Fibroblast of skin of abdomen (primary cell): Measurements from ENCODE around the gene ARPP21.

ENCODE experiments used
- DNase-seq: peaks from one replicate; pipeline ENCODE4 v3.0.0-alpha.2; 2013

Gene ARPP21

DNA sequence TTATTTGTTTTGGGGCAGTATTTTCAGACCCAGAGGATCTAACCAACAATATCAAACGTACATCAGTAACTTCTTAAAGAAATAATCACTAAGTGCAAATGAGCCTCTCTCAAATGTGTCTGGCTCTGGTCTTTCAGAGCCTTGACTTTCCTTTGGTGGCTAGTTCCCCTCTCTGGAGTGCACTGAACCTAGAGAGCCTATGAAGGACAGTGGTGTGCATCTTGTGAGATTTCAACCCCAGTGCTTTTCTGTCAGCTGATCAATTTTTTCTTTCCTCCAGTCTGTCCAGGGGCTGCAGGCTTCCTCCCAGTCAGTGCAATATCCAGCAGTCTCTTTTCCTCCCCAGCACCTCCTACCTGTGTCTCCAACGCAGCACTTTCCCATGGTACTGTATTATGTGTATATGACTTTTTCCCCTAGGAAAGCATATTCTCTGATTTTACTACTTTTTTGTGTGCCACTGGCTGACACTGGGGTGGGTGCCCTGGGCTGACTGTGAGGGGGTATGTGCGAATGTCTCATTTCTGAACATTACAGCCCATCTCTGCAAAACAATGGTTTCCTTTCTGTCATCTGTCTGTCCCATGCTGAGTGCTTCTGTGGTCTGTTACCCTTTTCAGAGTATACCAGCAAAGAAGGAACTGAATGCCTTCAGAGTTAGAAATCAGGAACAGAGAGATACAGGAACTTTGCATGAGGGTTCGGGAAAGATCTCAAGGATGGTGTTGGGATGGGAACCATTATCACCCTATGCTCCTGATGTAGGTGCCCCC lies 98.8 kb downstream of the ARPP21 start:
- DNase-seq: no peak

DNA sequence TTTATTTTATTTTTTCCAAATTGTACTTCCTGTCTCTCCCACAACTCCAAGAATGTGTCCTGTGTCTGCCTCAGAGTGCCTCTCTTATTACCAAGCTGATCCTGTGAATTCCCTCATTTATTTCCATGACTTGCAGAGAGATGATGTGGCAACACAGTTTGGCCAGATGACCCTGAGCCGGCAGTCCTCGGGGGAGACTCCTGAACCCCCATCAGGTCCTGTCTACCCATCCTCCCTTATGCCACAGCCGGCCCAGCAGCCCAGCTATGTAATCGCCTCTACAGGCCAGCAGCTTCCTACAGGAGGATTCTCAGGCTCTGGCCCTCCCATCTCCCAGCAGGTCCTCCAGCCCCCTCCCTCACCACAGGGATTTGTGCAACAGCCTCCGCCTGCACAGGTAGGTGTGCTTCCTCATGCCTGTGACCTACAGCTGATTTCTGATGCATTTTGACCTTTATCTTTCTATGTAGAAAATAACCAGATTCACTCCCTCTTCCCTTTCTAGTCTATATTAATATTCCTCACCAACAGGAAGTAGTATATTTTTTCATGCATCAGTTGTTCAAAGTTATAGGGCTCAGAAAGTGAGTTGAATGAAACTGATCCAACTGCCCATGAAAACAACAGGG lies 100.0 kb downstream of the ARPP21 start:
- no peak for DNase-seq

DNA sequence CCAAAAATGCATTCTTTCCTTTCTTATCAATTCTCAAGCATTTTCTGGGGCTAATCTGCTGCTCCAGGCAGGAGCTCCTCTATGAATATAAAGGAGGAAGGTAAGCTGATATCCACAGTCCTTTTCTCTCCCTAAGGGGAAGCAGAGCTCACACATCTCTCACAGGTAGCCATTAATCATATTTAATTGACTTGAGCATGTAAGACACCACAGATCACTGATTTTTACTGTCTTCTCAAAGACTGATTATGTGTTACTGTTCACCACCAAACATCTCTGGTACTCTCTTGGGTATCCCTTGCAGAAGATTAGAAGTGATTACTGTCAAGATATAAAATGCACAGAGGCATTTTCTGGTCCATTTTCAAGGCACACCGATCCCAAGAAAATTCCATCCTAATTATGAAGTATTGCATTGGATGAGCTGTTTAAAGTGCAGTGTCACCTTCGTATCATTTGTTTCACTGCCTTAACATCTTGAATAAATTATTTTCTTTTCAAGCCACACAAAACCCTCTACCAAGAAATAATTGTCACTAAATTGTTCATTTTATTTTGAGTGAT lies 100.7 kb downstream of the ARPP21 start:
- DNase-seq: no peak

DNA sequence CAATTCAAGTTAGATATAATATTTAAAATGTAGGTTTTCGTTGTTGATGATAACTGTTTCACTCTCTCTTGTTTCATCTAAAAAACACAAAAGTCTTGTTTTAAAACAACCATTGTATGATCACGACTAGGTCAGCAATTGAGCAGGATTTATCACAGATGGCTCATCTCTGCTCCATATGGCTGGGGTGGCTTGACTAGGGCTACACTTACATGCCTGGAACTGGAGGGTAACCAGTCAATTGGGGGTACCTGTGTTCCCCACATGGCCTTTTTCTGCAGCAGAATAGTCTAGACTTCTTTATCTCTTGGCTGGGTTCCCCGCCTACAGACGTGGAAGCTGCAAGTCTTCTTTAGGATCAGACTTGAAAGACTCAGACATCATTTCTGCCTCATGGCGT lies 103.9 kb downstream of the ARPP21 start:
- DNase-seq: no peak

DNA sequence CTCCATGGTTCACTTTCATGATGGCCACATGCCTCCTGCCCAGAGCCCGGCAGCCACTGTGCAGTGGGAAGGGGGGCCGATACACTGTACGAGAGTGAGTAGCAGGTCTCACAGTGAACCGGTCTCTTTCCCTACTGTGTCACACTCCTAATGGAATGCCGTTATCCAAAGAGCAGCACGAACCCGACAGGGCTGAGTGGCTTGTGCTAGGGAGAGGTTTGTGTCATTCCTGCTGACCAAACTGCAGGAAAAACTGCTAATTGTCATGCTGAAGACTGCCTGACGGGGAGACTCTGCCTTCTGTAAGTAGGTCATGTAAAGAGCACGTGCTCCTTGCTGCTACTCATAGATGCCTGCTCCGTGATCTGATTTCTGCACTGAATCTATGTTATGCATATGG lies 105.1 kb downstream of the ARPP21 start:
- no peak for DNase-seq

DNA sequence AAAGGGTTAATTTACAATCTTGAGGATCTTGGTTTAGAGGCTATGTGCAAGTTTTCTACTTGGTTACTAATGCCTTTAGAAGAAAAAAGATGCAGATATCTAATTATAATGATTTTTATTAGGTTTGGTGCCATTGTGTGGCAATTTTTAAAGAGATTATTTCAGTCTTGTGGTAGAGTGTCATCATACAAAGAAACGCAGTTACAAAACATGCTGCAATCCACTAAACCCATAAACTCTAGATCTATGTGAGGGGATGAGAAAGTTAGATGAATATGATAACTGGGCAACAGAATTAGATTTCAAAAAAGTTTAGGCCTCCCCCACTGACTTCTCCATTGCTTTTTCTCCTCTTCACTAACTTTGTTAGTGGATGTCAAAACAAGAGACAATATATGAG lies 106.0 kb downstream of the ARPP21 start:
- DNase-seq: no peak

DNA sequence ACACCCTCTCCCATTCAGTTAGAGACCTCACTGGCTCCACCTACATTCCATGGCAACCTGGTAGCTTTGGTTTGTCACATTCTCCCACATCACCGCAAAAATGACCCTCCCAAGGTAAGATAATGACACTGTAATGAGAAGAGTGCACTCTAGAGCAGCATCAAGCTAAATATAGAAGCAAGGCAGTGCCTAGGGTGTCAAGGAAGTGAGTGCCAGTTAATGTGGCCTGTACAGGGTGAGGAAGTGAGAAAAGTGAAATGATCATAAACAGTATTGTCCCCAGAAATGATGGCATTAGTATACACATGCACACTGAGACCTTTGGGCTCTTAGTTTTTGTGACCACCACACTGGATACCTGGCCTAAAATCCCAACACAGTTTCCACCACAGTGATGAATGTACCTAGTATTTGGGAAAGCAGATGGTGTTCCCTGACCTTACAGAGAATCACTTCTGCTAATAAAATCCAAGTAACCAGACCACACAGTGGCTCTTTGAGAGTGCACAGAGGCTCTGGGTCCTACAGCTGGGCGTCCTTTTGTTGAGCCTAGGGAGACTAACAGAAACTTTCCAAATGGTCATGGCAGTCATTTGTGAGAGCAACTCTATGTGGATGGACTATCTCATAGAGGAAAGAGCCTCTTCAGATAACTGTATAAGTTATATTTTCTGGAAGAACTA lies 106.6 kb downstream of the ARPP21 start:
- no peak for DNase-seq

DNA sequence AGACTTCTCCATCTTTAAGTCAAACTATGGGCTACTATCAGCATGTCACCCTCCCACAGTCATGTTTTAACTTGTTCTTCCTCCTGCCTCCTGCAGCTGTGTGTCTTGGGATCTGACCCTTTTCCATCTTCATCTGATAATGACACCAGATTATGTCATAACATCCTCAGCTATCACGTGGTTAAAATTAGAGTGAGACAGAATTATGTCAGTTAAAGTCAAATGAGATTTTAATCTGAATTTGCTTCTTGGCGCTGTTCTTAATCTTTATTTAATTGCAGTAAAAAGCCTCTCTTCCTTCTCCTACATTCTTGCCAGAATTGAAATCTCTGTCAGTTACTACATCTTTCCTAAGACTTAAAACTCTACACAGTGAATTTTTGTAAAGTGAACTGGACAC lies 107.2 kb downstream of the ARPP21 start:
- DNase-seq: no peak

DNA sequence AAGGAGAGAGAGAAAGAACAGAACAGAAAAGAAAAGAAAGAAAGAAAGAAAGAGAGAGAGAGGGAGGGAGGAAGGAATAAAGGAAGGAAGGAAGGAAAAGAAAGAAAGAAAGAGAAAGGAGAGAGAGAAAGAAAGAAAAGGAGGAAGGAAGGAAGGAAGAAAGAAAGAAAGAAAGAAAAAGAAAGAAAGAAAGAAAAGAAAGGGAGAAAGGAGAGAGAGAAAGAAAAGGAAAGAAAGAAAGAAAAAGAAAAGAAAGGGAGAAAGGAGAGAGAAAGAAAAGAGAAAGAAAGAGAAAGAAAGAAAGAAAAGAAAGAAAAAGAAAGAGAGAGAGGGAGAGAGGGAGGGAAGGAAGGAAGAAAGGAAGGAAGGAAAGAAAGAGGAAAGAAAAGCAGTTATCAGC lies 108.8 kb downstream of the ARPP21 start:
- no peak for DNase-seq

DNA sequence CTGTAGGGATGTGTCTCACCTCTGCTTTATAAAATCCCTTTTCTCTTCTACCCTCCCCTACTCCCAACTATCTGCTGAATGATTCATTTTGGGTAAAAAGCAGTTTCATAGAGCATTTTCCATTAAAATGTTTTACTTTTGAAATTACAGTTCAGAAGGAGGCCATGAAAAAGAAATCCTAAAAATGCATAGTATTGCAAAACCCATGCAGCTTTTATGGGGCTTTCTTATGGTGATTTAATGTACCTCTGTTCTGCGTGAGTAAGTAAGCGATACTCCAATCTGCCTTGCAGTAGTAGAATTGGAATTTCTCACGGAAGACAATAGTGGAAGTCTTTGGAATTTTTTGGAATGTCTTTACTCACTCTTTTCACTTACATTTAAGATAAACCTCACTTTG lies 111.9 kb downstream of the ARPP21 start:
- no peak for DNase-seq

DNA sequence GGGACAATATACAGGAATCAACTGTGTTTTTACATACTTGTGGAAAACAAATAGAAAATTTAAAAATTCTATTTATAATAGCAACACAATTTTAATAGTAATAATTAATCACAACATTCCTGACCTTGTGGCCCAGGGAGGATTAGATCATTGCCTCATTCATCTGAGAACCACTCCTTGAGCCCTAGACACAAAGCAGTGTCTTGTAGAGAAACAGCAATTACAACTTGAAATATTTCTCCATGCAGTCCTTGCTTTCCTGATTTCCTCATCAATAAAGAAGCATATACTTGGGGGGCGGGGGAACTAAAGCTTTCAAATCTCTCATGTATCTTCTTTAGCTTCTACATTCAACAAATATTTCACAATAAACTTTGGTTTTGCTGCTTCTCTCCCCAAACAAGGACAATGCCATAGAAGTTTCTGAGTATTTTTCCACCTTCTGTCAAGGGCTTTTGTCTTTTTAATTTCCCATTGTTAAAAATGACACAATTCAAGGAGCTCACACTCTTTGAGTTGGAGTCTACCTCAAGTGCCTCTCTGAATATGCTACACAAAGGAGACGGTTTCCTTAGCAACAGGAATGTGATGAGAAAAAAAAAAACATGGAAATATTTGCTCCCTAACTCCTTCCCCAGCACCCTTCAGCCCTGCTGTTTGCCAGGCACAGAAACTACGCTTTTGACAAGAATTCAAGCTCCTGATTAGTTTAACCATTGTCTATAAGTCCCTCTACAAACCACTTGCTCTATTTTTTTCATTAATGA lies 118.8 kb downstream of the ARPP21 start:
- DNase-seq: no peak

DNA sequence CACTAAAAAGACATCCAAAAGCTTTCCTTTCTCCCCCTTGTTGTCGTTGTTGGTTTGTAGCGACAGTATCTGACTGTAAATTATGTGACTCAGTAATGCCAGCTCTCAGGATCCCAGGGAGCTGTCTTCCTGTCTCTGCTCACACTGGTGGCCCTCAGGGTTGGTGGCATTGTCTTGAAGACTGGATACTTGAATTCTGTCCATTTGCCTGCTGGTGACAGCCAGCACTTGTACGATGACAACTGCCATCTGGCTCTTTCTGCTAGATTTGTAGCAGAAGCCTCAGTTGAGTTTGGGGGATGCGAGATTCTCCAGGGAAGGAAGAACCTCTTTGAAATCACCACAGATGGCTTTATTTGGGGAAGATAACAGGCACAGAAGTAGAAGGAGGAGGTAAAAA lies 120.8 kb downstream of the ARPP21 start:
- DNase-seq: no peak

DNA sequence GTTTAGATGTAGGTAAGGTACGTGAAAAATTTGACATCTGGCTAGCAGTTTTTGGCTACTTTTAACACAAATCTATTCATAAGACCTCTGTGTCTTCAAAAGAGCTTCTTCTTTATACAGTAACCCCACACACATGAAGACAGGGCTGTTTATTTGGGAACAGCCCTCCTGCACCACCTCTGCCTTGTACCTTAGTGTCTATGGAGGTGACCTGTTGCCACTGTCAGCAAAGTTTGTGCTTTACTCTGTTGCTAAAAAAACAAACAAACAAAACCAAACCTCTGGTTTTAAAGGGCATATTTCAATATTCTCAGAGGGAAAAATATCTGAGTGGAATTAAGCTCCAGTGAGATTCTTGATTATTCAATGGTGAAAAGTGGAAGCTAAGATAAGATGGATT lies 122.0 kb downstream of the ARPP21 start:
- no peak for DNase-seq

DNA sequence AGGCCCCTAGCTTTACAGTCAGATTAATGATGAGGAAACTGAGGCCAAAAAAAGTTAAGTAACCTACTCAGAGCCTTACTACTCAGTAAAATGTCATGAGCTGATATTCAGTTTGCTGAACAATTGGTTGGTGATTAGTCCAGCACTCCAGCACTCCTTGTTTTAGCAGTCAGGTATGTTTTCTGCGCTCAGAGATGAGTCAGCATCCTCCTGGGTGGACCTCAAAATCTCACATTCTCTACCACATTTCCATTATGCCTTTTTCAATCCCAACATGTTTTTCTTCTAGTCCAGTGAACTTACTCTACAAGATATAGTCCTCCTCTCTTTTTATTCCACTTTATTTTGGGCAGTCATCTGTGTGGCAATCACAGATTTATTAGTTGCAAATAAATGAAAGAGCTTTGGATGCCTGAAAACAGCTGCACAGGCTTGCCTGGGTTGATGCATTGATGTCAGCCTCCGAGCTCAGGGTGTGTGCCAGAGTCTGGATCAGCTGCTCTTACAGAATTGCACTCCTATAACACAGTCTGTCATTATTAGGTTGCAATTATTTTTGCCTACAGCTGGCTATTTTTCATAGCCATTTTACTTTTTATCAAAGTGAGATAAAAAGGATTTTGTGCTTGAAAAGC lies 133.2 kb downstream of the ARPP21 start:
- DNase-seq: no peak

DNA sequence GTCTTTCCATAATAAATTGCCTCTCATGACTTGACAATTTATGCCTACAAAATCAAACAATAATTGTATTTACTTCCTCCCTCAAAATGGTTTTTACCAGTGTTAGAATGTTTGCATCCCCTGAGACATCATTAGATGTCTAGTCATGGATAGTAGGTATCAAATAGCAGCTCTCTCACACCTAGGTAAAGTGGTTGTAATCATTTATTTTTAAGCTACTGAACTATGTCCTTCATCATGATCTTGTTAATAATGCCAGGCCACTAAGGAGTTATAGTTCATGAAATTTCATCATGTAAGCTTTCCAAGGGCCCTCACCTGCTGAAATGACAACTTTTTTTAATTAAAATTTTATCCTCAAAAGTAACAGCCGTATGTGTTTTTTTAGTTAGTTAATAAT lies 134.1 kb downstream of the ARPP21 start:
- no peak for DNase-seq

DNA sequence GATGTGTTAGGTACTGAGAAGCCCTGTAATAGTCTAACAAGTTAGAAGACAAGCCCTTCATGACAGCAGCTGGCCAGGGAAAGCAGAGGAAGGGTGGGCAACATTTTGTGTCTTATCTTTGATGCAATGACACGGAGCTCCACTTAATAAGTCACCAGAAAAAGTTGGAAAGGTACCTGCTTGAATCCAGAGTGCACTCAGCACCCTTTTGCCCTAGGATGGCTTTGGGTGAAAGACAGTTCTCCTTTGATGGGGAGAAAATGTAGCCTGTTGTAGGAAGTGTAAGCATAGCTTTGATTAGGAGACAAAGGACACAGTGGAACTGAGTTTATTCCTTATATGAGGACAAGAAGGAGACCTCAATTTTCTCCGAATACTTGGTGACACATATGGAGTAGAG lies 137.0 kb downstream of the ARPP21 start:
- no peak for DNase-seq

DNA sequence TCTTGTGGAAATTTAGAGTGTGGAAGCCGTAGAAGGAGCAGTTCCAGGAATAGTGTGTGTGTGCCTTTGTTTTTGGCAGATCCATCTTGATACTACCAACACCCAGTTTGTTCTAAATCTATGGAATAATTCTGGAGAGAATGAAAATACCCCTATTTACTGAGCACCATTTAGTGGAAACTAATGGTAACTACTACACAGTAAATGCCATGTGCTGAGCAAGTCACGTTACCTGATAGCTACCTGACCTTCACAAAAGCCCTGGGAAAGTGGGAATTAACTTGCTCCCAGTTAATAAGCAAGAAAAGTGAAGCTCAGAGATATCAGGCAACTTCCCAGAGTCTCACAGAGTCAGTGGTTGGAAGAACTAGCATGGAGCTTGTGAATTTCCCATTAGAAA lies 137.7 kb downstream of the ARPP21 start:
- DNase-seq: no peak

DNA sequence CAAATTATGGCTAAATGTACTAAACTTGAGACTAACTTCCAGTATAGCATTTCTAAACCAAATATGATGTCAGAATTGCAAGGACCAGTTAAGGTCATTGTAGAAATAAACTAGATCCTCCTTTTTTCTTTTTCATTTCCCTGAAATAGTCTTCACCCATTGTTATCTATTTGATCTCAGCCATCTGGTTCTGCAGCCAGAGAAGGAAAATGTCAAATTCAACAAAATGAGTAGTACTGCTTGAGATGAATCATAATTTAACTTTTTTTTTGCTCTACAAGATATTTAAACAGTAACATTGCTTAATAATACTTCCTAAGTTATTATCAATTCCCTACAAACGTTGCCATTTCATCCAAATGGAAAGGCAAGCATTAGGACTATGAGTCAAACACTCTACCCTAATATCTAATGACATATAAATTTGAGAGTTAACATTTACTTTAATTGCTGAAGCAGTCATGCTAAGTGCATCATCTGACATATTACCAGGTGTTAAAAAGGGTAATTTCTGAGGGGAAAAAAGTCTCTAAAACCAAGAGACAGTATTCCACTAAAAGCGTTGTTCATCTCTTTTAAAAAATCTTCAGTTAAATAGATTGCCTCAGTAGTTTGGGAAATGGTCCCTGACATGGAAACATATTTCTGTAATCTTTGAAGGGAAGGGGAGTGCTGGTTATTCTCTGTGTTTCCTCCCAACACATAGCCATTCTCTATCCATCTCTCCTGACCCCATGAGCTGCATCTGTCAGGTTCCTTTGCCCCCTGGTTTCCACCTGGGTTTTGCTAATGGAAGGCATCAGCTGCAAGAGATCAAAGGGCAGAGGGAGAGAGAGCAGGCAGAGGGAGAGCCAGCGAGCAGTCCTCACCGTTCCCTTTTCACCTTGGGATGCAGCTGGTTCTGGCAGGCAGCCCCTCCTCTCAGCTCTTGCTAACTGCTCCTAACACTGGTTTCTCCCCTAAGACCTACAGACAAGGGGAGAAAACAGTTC lies 138.5 kb downstream of the ARPP21 start:
- DNase-seq: no peak

DNA sequence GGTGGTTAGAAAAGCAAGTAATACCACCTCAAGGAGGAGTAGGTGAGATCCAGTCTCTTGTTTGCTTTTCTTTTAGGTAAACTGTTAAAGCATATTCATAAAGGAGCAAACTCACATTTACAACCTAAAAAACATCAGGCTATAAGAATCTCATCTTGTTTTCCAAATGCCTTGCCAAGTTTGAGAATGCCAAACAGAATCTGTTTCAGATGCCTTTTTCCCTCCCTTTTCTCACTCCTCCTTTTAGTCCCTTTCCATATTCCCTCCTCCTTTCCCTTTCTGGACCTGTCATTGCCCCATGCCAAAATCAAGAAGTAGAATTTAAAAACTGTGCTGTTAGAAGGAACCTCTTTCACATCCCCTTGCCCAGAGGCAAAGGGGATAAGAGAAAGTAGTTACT lies 140.3 kb downstream of the ARPP21 start:
- no peak for DNase-seq

DNA sequence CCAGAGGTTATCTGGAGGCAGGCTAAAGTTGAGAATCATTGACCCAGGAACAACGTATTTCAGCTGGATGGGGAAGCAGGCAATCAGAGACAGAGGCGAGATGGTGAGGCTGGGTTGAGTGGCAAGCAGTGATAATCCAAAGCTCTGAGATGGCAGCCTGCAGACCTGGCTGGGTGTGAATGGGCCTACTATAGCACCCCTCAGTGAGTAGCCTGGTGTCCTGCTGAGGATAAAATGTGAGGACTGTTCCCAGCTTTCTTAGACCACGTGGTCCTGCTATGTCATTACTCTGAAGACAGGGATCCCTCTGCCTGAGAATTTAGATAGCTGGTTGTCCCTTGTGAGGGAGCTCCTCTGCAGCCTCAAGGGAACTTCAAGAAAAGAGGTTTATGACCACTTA lies 141.5 kb downstream of the ARPP21 start:
- DNase-seq: no peak

DNA sequence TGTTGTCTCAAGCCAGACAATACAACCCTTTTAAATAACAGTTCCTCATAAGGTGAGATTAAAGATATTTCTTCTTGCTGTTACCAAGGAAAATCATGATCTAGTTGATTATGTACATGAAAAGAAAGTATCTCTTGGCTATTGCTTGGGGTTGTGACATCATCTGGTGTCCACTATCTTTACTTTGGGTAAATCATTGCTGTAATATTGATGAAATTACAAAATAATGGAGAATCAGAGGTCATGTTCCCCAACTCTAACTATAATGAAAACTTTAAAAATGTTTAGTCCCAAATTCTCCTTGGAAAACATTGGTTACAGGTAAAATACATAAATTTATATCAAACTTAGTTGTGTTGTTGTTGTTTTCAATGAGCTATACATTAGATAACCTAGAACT lies 142.2 kb downstream of the ARPP21 start:
- no peak for DNase-seq
